ENCODE results near the gene ADD1. TPM values are rescaled to one million over a fixed set of nuclear protein-coding genes. Genes with fewer than 3 reads are reported as not detected.
A peak's percentile ranks its signal among the peaks of the same experiment; 100 is the strongest.

The ADD1 gene
- total RNA-seq, 6 experiments from 2014 or later = 276 to 332 (median 321) TPM

GRCh38 chr4:2930135-2930757 is 86.6 kb downstream of the ADD1 start:
- no peak overlapping the region for H3K4me3 Mint-ChIP-seq
- no peak for TF ChIP-seq CTCF (IDR thresholded peaks at IDR 0.05)
- no peak overlapping the region for H3K27ac Mint-ChIP-seq
- peaks cover 6% of the 10 kb centered on the region for H3K4me1 Mint-ChIP-seq (ENCODE audit: low read depth)
- H3K36me3 Mint-ChIP-seq (ENCODE audit: low read depth) = peaks cover 27% of the 10 kb centered on the region
- DNase-seq = no peak
- peaks cover 4% of the 10 kb centered on the region; the same call in 1 of the 2 replicates for H3K27me3 Mint-ChIP-seq (ENCODE audit: insufficient read depth)
- H3K9me3 Mint-ChIP-seq = no peaks in the 10 kb centered on the region; the same call in 1 of the 2 replicates

- no peak overlapping the region for H3K27ac Mint-ChIP-seq
These were observed 87.3 kb downstream of the ADD1 start for GRCh38 chr4:2930758-2931511.

GRCh38 chr4:2931512-2932301 is 88.1 kb downstream of the ADD1 start:
- Mint-ChIP-seq H3K4me3 (peak overlapping the region; percentile 37; the same call in 1 of the 2 replicates), H3K27ac (peak overlapping the region; percentile 24; the same call in 1 of the 2 replicates), H3K36me3 (ENCODE audit: low read depth) (peaks cover 36% of the 10 kb centered on the region), H3K27me3 (ENCODE audit: insufficient read depth) (peaks cover 4% of the 10 kb centered on the region; the same call in 1 of the 2 replicates), H3K9me3 (no peaks in the 10 kb centered on the region; the same call in 1 of the 2 replicates), H3K4me1 (ENCODE audit: low read depth) (peaks cover 20% of the 10 kb centered on the region)
- no peak for DNase-seq
- no peak for TF ChIP-seq CTCF (IDR thresholded peaks at IDR 0.05)

More at GRCh38 chr4:2930758-2931511, 87.3 kb downstream of the ADD1 start:
- Mint-ChIP-seq H3K36me3 (ENCODE audit: low read depth) (peaks cover 28% of the 10 kb centered on the region), H3K4me1 (ENCODE audit: low read depth) (peaks cover 13% of the 10 kb centered on the region), H3K9me3 (no peaks in the 10 kb centered on the region; the same call in 1 of the 2 replicates), H3K27me3 (ENCODE audit: insufficient read depth) (peaks cover 4% of the 10 kb centered on the region; the same call in 1 of the 2 replicates), H3K4me3 (no peak overlapping the region)
- peak; percentile 58 for TF ChIP-seq CTCF (IDR thresholded peaks at IDR 0.05)
- DNase-seq = no peak

GRCh38 chr4:2932321-2932950 is 88.8 kb downstream of the ADD1 start:
- no peaks in the 10 kb centered on the region; the same call in 1 of the 2 replicates for H3K9me3 Mint-ChIP-seq
- H3K27me3 Mint-ChIP-seq (ENCODE audit: insufficient read depth) = peaks cover 4% of the 10 kb centered on the region; the same call in 1 of the 2 replicates
- H3K36me3 Mint-ChIP-seq (ENCODE audit: low read depth) = peaks cover 41% of the 10 kb centered on the region
- peak overlapping the region; percentile 93 for H3K27ac Mint-ChIP-seq
- H3K4me3 Mint-ChIP-seq = peak overlapping the region; percentile 94
- no peak for TF ChIP-seq CTCF (IDR thresholded peaks at IDR 0.05)
- DNase-seq = no peak
- H3K4me1 Mint-ChIP-seq (ENCODE audit: low read depth) = peaks cover 26% of the 10 kb centered on the region

Measured in HFFc6 (cell line).